Mammary epithelial cell (primary cell): ENCODE measurements around the gene ENTPD6.

Experiments
- EZH2 ChIP-seq: IDR thresholded peaks from 2 replicates; pipeline ENCODE4 v1.6.1; 2012; ENCODE audit warnings: low read length, inconsistent platforms, borderline replicate concordance
- TF ChIP-seq, protein P1 (sequence below), 2 donors: IDR thresholded peaks in 1 of 2; conservative IDR thresholded peaks in 1 of 2; 2 replicates each; pipeline ENCODE4 v1.5.1; 2011 to 2012; ENCODE audit warnings: inconsistent platforms in 2 of 2, low read length in 2 of 2, mild to moderate bottlenecking in 2 of 2, control low read depth in 1 of 2, low read depth in 1 of 2; ENCODE audit not compliant: insufficient read depth in 1 of 2; ENCODE audit errors: extremely low read depth in 1 of 2

DNA sequence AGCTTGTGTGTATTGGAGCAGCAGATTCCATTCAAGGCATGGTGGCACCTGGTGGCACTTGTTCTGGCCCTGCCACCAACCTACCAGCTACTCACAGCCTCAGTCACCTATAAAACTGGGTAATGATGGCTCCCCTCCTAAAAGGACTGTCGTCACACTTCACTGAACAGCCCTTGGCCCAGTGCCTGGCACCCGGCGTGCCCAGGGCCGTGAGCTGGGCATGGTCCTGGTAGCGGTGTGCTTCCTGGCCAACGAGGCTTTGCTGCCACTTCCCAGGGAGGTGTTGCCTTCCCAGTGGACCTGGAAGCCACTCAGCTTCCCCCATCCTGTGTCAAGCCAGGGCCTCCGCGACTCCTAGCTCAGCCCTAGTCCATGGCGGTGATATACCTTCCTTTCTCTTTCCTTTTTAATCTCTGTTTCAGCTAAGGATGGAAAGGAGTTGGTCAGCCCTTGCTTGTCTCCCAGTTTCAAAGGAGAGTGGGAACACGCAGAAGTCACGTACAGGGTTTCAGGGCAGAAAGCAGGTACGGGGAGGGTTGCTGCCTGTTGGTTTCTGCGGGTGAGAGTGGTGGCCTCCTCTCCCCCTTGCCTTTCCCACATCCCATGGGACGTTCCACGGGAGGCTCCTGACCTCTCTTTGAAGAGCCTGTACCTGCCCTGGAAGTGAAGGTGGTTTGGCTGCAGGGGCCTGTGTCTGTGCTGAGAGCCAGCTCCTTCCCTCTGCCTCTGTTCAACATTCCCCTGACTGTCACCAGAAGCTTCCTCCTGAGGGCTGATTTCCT, 25.5 kb downstream of the ENTPD6 start:
- TF ChIP-seq, protein P1, sequence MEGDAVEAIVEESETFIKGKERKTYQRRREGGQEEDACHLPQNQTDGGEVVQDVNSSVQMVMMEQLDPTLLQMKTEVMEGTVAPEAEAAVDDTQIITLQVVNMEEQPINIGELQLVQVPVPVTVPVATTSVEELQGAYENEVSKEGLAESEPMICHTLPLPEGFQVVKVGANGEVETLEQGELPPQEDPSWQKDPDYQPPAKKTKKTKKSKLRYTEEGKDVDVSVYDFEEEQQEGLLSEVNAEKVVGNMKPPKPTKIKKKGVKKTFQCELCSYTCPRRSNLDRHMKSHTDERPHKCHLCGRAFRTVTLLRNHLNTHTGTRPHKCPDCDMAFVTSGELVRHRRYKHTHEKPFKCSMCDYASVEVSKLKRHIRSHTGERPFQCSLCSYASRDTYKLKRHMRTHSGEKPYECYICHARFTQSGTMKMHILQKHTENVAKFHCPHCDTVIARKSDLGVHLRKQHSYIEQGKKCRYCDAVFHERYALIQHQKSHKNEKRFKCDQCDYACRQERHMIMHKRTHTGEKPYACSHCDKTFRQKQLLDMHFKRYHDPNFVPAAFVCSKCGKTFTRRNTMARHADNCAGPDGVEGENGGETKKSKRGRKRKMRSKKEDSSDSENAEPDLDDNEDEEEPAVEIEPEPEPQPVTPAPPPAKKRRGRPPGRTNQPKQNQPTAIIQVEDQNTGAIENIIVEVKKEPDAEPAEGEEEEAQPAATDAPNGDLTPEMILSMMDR (conservative IDR thresholded peaks at IDR 0.05 in 1 of 2, IDR thresholded peaks at IDR 0.05 in 1 of 2; ENCODE audit: extremely low read depth in 1 of 2, insufficient read depth in 1 of 2, low read depth in 1 of 2, low read length in 2 of 2), result no peak
- no peak for TF ChIP-seq EZH2
